Transverse colon (tissue), 4 donors: ENCODE measurements around the gene GNAT1. TPM values are rescaled to one million over a fixed set of nuclear protein-coding genes. Genes with fewer than 3 reads are reported as not detected.

Experiments
- DNase-seq: peaks from one replicate; pipeline ENCODE4 v3.0.0-alpha.2; 2019
- H3K27ac ChIP-seq, 4 donors: fragments of 200-600 bp; sonication (generic); 2 replicates each; pipeline ENCODE4 v1.5.1; 2016 to 2018; ENCODE audit warnings: inconsistent platforms in 4 of 4
- H3K27me3 ChIP-seq: fragments of 200-600 bp; sonication (generic); 2 replicates; pipeline ENCODE4 v1.5.1; 2017; ENCODE audit warnings: inconsistent platforms
- H3K36me3 ChIP-seq, 4 donors: fragments of 200-600 bp; sonication (generic); 2 replicates each; pipeline ENCODE4 v1.5.1; 2017 to 2019; ENCODE audit warnings: inconsistent platforms in 4 of 4
- H3K4me1 ChIP-seq, 4 donors: fragments of 200-600 bp; sonication (generic); 2 replicates each; pipeline ENCODE4 v1.5.1; 2017 to 2020; ENCODE audit warnings: inconsistent platforms in 4 of 4
- H3K4me3 ChIP-seq, 4 donors: fragments of 200-600 bp; sonication (generic); 1 replicate in 1 of 4; 2 replicates in 3 of 4; pipeline versions ENCODE4 v1.5.1 to v1.6.1; 2017 to 2019; ENCODE audit warnings: inconsistent platforms in 4 of 4
- H3K9me3 ChIP-seq, 2 donors: fragments of 200-600 bp; sonication (generic); 2 replicates each; pipeline ENCODE4 v1.5.1; 2017 to 2019; ENCODE audit warnings: inconsistent platforms in 2 of 2
- CTCF ChIP-seq, 5 experiments: fragments of 200-600 bp in 3 of 5; fragments of 450-650 bp in 2 of 5; sonication (generic) in 3 of 5; IDR thresholded peaks; 1 replicate in 2 of 5; 2 replicates in 3 of 5; pipeline ENCODE4 v1.5.1; 2016 to 2017; ENCODE audit warnings: antibody characterized with exemption in 5 of 5, inconsistent platforms in 3 of 5, mild to moderate bottlenecking in 2 of 5, moderate library complexity in 1 of 5
- EP300 ChIP-seq: sonication (generic); formaldehyde crosslinking; IDR thresholded peaks from one replicate; pipeline ENCODE4 v1.6.1; 2017; ENCODE audit warnings: antibody characterized with exemption, low read depth
- POLR2A ChIP-seq: fragments of 450-650 bp; IDR thresholded peaks from one replicate; pipeline ENCODE4 v1.6.1; 2016; ENCODE audit warnings: antibody characterized with exemption, mild to moderate bottlenecking, moderate library complexity
- POLR2AphosphoS5 ChIP-seq, 3 donors: sonication (generic); formaldehyde crosslinking; IDR thresholded peaks; one replicate each; pipeline ENCODE4 v1.6.1; 2016; ENCODE audit warnings: antibody characterized with exemption in 3 of 3
- WGBS, 2 donors: methylation state at CpG; one replicate each; pipeline ENCODE4 v1.1.5; 2018; ENCODE audit warnings: low coverage in 1 of 2; 5-methylcytosine and 5-hydroxymethylcytosine counted together
- in situ Hi-C, 4 donors: fragments of 200-750 bp; cut with MboI; loops; one replicate each; pipeline versions ENCODE4 v1.15.0 to v1.15.1; 2017; ENCODE audit warnings: low sequenced_read_pairs in 3 of 4, low pct_ligation_motif_present in 1 of 4, low pct_unique_long_range_greater_than_20kb in 1 of 4
- intact Hi-C: fragments of 100-400 bp; cut with DNase I; formaldehyde crosslinking; loops from one replicate; pipeline ENCODE4 v1.15.1; 2023; ENCODE audit warnings: low total_unique reads
- total RNA-seq, 4 donors: library from RNA; depleted of rRNA; stranded (reverse); fragments of >200 nt; gene quantifications; one replicate each; pipeline ENCODE4 v1.1.0, GENCODE V29; 2016

The GNAT1 gene
- total RNA-seq, 4 donors from 2014 or later, result not detected

GRCh38 chr3:50153782-50154475 lies 37.5 kb upstream of the GNAT1 start:
- H3K4me1 ChIP-seq, result peaks cover 9 to 48% (median 30%) of the 10 kb centered on the region in 4 donors

DNA sequence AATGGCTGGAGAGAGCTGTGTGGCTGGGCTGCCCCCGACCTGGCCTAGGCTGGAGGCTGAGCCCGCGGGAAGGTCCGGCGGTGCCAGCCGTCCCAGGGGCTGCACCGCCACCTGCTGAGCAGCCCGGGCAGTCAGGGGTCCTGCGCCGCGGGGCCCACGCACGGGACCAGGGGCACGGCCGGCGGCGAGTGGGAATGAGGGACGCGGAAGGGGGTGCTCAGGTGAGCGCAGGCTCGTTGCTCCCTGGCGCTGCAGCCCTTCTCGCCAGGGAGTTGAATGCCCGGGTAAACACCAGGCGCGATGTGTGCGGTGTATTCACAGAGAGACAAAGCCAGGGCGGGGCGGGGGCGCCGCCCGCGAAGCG lies 37.0 kb upstream of the GNAT1 start:
- no peak for TF ChIP-seq POLR2AphosphoS5 (IDR thresholded peaks at IDR 0.05)
- TF ChIP-seq CTCF (IDR thresholded peaks at IDR 0.05), result peak in 1 of 5 experiments; percentile 11
- H3K4me3 ChIP-seq, result peak overlapping the region; percentile 24 to 64 (median 58)
- peak overlapping the region; percentile 75 to 85 (median 82) for H3K27ac ChIP-seq
- no peak for DNase-seq
- peaks cover 14% of the 10 kb centered on the region for H3K27me3 ChIP-seq
- no peaks in the 10 kb centered on the region for H3K9me3 ChIP-seq
- WGBS, 2 donors, result 7% methylated on average over 21 of the region's 34 CpGs; no CpG with 5 or more reads in 1 of the 2 donors
- no peaks in the 10 kb centered on the region for H3K36me3 ChIP-seq
- intact Hi-C loops, result no loop called here
- in situ Hi-C loops, result no loop called here
- peaks cover 9 to 53% (median 33%) of the 10 kb centered on the region in 4 donors for H3K4me1 ChIP-seq

More at GRCh38 chr3:50153782-50154475, 37.5 kb upstream of the GNAT1 start:
- Histone ChIP-seq H3K9me3 (no peaks in the 10 kb centered on the region), H3K27me3 (peaks cover 14% of the 10 kb centered on the region), H3K27ac (no peak overlapping the region), H3K4me3 (peak overlapping the region in 3 of 4 donors; percentile 53 to 64 (median 62)), H3K36me3 (no peaks in the 10 kb centered on the region)
- in situ Hi-C loops, result no loop called here
- no peak for DNase-seq
- no peak for TF ChIP-seq EP300
- TF ChIP-seq POLR2A, result no peak
- no peak for TF ChIP-seq POLR2AphosphoS5 (IDR thresholded peaks at IDR 0.05)
- no peak for TF ChIP-seq CTCF (IDR thresholded peaks at IDR 0.05)
- WGBS, 2 donors, result 53 to 88% methylated on average over 4 to 9 of the region's 9 CpGs
- intact Hi-C loops, result no loop called here

GRCh38 chr3:50154840-50155490 lies 36.4 kb upstream of the GNAT1 start, which contains the start of gene SEMA3F:
Gene SEMA3F (plus strand): TSS chr3:50155324. CDS start chr3:50159623, 4,299 bp downstream.
- Histone ChIP-seq H3K4me3 (peak within 1 kb of the TSS; percentile 53 to 64 (median 61)), H3K36me3 (no peaks in the 10 kb centered on the region), H3K27me3 (peaks cover 14% of the 10 kb centered on the region), H3K9me3 (no peaks in the 10 kb centered on the region), H3K4me1 (peaks cover 9 to 58% (median 34%) of the 10 kb centered on the region in 4 donors), H3K27ac (peak within 1 kb of the TSS; percentile 75 to 85 (median 82))
- peak; percentile 80 for DNase-seq
- intact Hi-C loops, result no loop called here
- WGBS, 2 donors, result 0% methylated on average over 43 of the region's 98 CpGs; no CpG with 5 or more reads in 1 of the 2 donors
- TF ChIP-seq POLR2A (no peak), POLR2AphosphoS5 (IDR thresholded peaks at IDR 0.05) (peak; percentile 64 to 78 (median 72))
- in situ Hi-C loops, result no loop called here

DNA sequence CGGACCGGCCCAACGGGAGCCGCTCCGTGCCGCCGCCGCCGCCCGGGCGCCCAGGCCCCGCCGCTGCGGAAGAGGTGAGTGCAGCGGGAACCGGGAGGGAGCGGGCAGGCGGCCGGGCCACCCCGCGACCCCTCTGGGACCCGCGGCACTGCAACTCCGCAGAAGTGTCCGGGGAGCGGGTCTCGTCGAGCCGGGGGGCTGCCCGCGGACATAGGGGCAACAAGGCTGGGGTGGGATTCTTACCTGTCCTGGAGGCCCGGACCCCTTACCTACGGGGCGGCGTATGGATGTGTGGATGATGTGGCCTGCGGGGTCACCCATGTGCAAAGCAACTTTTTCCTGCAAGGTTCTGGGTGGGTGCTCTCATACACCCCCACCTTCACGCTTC lies 35.9 kb upstream of the GNAT1 start:
- H3K36me3 ChIP-seq, result no peaks in the 10 kb centered on the region
- DNase-seq, result no peak

More for the DNA sequence above, 35.9 kb upstream of the GNAT1 start:
- TF ChIP-seq CTCF (IDR thresholded peaks at IDR 0.05), result no peak
- TF ChIP-seq POLR2A, result no peak
- TF ChIP-seq EP300, result no peak
- no peak for TF ChIP-seq POLR2AphosphoS5 (IDR thresholded peaks at IDR 0.05)
- 5% methylated on average over 25 of the region's 37 CpGs; no CpG with 5 or more reads in 1 of the 2 donors for WGBS, 2 donors
- in situ Hi-C loops (no loop called here), intact Hi-C loops (no loop called here)
- Histone ChIP-seq H3K4me3 (peak overlapping the region; percentile 53 to 64 (median 61)), H3K4me1 (peaks cover 11 to 63% (median 36%) of the 10 kb centered on the region in 4 donors), H3K27ac (peak overlapping the region; percentile 75 to 85 (median 82)), H3K27me3 (peaks cover 14% of the 10 kb centered on the region), H3K9me3 (no peaks in the 10 kb centered on the region)
